ENCODE measurements around the gene GRIK5. TPM values are rescaled to one million over a fixed set of nuclear protein-coding genes. Genes with fewer than 3 reads are reported as not detected.
A peak's percentile ranks its signal among the peaks of the same experiment; 100 is the strongest.

The GRIK5 gene
- polyA plus RNA-seq, 1 donor from 2014 or later: not detected

- no peak overlapping the region for H3K27ac Mint-ChIP-seq
- H3K4me1 Mint-ChIP-seq: no peaks in the 10 kb centered on the region
- no peaks in the 10 kb centered on the region for H3K9me3 Mint-ChIP-seq
- no peaks in the 10 kb centered on the region for H3K27me3 Mint-ChIP-seq
- H3K4me3 Mint-ChIP-seq: no peak overlapping the region
- H3K36me3 Mint-ChIP-seq: peaks cover 2% of the 10 kb centered on the region
Measured at GRCh38 chr19:41969772-41970458, 100.1 kb downstream of the GRIK5 start.

- H3K4me3 Mint-ChIP-seq: no peak overlapping the region
- H3K4me1 Mint-ChIP-seq: no peaks in the 10 kb centered on the region
- no peaks in the 10 kb centered on the region for H3K9me3 Mint-ChIP-seq
- H3K27me3 Mint-ChIP-seq: no peaks in the 10 kb centered on the region
- H3K27ac Mint-ChIP-seq: no peak overlapping the region
- peaks cover 2% of the 10 kb centered on the region for H3K36me3 Mint-ChIP-seq
Measured at GRCh38 chr19:41968751-41969595, 101.0 kb downstream of the GRIK5 start.

- no peak overlapping the region for H3K27ac Mint-ChIP-seq
- H3K4me3 Mint-ChIP-seq: peak overlapping the region in 1 of 4 donors; percentile 52
- no peaks in the 10 kb centered on the region for H3K4me1 Mint-ChIP-seq
- no peaks in the 10 kb centered on the region for H3K9me3 Mint-ChIP-seq
- H3K36me3 Mint-ChIP-seq: peaks cover 2% of the 10 kb centered on the region
- no peaks in the 10 kb centered on the region for H3K27me3 Mint-ChIP-seq
Measured at GRCh38 chr19:41967054-41967783, 102.8 kb downstream of the GRIK5 start.

- Mint-ChIP-seq H3K27ac (no peak overlapping the region), H3K4me1 (peaks cover 0 to 1% (median 0%) of the 10 kb centered on the region in 3 donors), H3K4me3 (no peak overlapping the region), H3K27me3 (no peaks in the 10 kb centered on the region), H3K9me3 (no peaks in the 10 kb centered on the region), H3K36me3 (peaks cover 2% of the 10 kb centered on the region)
Measured at GRCh38 chr19:41965106-41965505, 104.9 kb downstream of the GRIK5 start.

GRCh38 chr19:41960973-41961372 lies 109.0 kb downstream of the GRIK5 start:
- peaks cover 5 to 15% (median 11%) of the 10 kb centered on the region in 3 donors for H3K4me1 Mint-ChIP-seq
- H3K36me3 Mint-ChIP-seq: no peaks in the 10 kb centered on the region
- no peaks in the 10 kb centered on the region for H3K9me3 Mint-ChIP-seq
- peak overlapping the region in 1 of 3 donors; percentile 61 for H3K27ac Mint-ChIP-seq
- H3K27me3 Mint-ChIP-seq: no peaks in the 10 kb centered on the region
- peak overlapping the region in 2 of 4 donors; percentile 48 to 70 for H3K4me3 Mint-ChIP-seq

- Mint-ChIP-seq H3K36me3 (no peaks in the 10 kb centered on the region), H3K27me3 (no peaks in the 10 kb centered on the region), H3K27ac (peak within 1 kb of the TSS; percentile 36 to 97 (median 84)), H3K9me3 (no peaks in the 10 kb centered on the region), H3K4me3 (peak within 1 kb of the TSS; percentile 79 to 97 (median 90)), H3K4me1 (peaks cover 5 to 15% (median 11%) of the 10 kb centered on the region in 3 donors)
Measured at GRCh38 chr19:41959056-41960053, 110.7 kb downstream of the GRIK5 start, which contains the start of gene RABAC1. Gene RABAC1, minus strand, starts transcription at chr19:41959321. Its CDS starts 29 bp downstream, at chr19:41959292.

- Mint-ChIP-seq H3K9me3 (no peaks in the 10 kb centered on the region), H3K4me1 (peaks cover 5 to 15% (median 11%) of the 10 kb centered on the region in 3 donors), H3K4me3 (peak overlapping the region; percentile 79 to 97 (median 90)), H3K27me3 (no peaks in the 10 kb centered on the region), H3K27ac (peak overlapping the region; percentile 36 to 97 (median 84)), H3K36me3 (no peaks in the 10 kb centered on the region)
Measured at GRCh38 chr19:41958367-41959055, 111.5 kb downstream of the GRIK5 start.

GRCh38 chr19:41957838-41958366 lies 112.1 kb downstream of the GRIK5 start:
- Mint-ChIP-seq H3K4me3 (peak overlapping the region; percentile 79 to 97 (median 90)), H3K27ac (peak overlapping the region; percentile 36 to 97 (median 60)), H3K9me3 (no peaks in the 10 kb centered on the region), H3K27me3 (no peaks in the 10 kb centered on the region), H3K36me3 (no peaks in the 10 kb centered on the region), H3K4me1 (peaks cover 5 to 15% (median 11%) of the 10 kb centered on the region in 3 donors)

GRCh38 chr19:41957161-41957837 lies 112.7 kb downstream of the GRIK5 start:
- H3K36me3 Mint-ChIP-seq: no peaks in the 10 kb centered on the region
- H3K27me3 Mint-ChIP-seq: no peaks in the 10 kb centered on the region
- H3K27ac Mint-ChIP-seq: peak overlapping the region in 2 of 3 donors; percentile 36 to 97
- H3K9me3 Mint-ChIP-seq: no peaks in the 10 kb centered on the region
- H3K4me1 Mint-ChIP-seq: peaks cover 5 to 15% (median 11%) of the 10 kb centered on the region in 3 donors
- H3K4me3 Mint-ChIP-seq: peak overlapping the region; percentile 79 to 97 (median 90)

- no peaks in the 10 kb centered on the region for H3K27me3 Mint-ChIP-seq
- peaks cover 7 to 17% (median 12%) of the 10 kb centered on the region in 3 donors for H3K4me1 Mint-ChIP-seq
- no peaks in the 10 kb centered on the region for H3K9me3 Mint-ChIP-seq
- H3K36me3 Mint-ChIP-seq: no peaks in the 10 kb centered on the region
- peak overlapping the region in 1 of 4 donors; percentile 25 for H3K4me3 Mint-ChIP-seq
- no peak overlapping the region for H3K27ac Mint-ChIP-seq
Measured at GRCh38 chr19:41956621-41957020, 113.4 kb downstream of the GRIK5 start.

GRCh38 chr19:41955521-41955920 lies 114.5 kb downstream of the GRIK5 start:
- Mint-ChIP-seq H3K36me3 (no peaks in the 10 kb centered on the region), H3K9me3 (no peaks in the 10 kb centered on the region), H3K4me1 (peaks cover 12 to 19% (median 16%) of the 10 kb centered on the region in 3 donors), H3K27me3 (no peaks in the 10 kb centered on the region), H3K4me3 (peak overlapping the region in 1 of 4 donors; percentile 25), H3K27ac (no peak overlapping the region)

- Mint-ChIP-seq H3K27me3 (peaks cover 1% of the 10 kb centered on the region), H3K27ac (peak overlapping the region in 2 of 3 donors; percentile 40 to 97), H3K4me1 (peaks cover 13 to 21% (median 18%) of the 10 kb centered on the region in 3 donors), H3K4me3 (peak overlapping the region in 2 of 4 donors; percentile 72 to 84), H3K36me3 (no peaks in the 10 kb centered on the region), H3K9me3 (no peaks in the 10 kb centered on the region)
Measured at GRCh38 chr19:41951686-41952172, 118.3 kb downstream of the GRIK5 start.
